ENCODE measurements around the gene TRAF3.

Gene TRAF3

GRCh38 chr14:102882226-102882906, 105.1 kb downstream of the TRAF3 start:
- no peak for ATAC-seq

GRCh38 chr14:102883089-102883541, 105.9 kb downstream of the TRAF3 start:
- no peak for ATAC-seq
- TF ChIP-seq TSHZ2 (CRISPR knock-in tag; IDR thresholded peaks at IDR 0.05), result no peak
- no peak for TF ChIP-seq CREB5 (CRISPR knock-in tag; IDR thresholded peaks at IDR 0.05; ENCODE audit: low read depth)
- no peak for TF ChIP-seq ZFP30 (CRISPR knock-in tag; IDR thresholded peaks at IDR 0.05)
- TF ChIP-seq PPARA (CRISPR knock-in tag; IDR thresholded peaks at IDR 0.05; ENCODE audit: borderline replicate concordance), result no peak
- no peak for TF ChIP-seq TCF4 (CRISPR knock-in tag; IDR thresholded peaks at IDR 0.05; ENCODE audit: borderline replicate concordance)
- TF ChIP-seq CSDC2 (CRISPR knock-in tag; IDR thresholded peaks at IDR 0.05), result no peak
- TF ChIP-seq TOX (CRISPR knock-in tag; IDR thresholded peaks at IDR 0.05; ENCODE audit: borderline replicate concordance), result no peak
- no peak for TF ChIP-seq PATZ1 (CRISPR knock-in tag; IDR thresholded peaks at IDR 0.05; ENCODE audit: borderline replicate concordance)
- TF ChIP-seq RARB (CRISPR knock-in tag; IDR thresholded peaks at IDR 0.05), result no peak
- TF ChIP-seq ZNF8 (CRISPR knock-in tag; IDR thresholded peaks at IDR 0.05), result no peak
- no peak for TF ChIP-seq SNAI2 (CRISPR knock-in tag; IDR thresholded peaks at IDR 0.05)
- TF ChIP-seq OSR1 (CRISPR knock-in tag; IDR thresholded peaks at IDR 0.05), result no peak
- TF ChIP-seq ESRRG (CRISPR knock-in tag; IDR thresholded peaks at IDR 0.05), result no peak
- TF ChIP-seq ZFP3 (CRISPR knock-in tag; IDR thresholded peaks at IDR 0.05), result no peak

More at GRCh38 chr14:102882226-102882906, 105.1 kb downstream of the TRAF3 start:
- TF ChIP-seq TSHZ2 (CRISPR knock-in tag; IDR thresholded peaks at IDR 0.05) (no peak), OSR1 (CRISPR knock-in tag; IDR thresholded peaks at IDR 0.05) (no peak), ZFP30 (CRISPR knock-in tag; IDR thresholded peaks at IDR 0.05) (no peak), GLIS3 (CRISPR knock-in tag; IDR thresholded peaks at IDR 0.05) (no peak), ZC3H10 (CRISPR knock-in tag; IDR thresholded peaks at IDR 0.05) (no peak), ZFP3 (CRISPR knock-in tag; IDR thresholded peaks at IDR 0.05) (no peak), SNAI2 (CRISPR knock-in tag; IDR thresholded peaks at IDR 0.05) (no peak), ZNF70 (CRISPR knock-in tag; IDR thresholded peaks at IDR 0.05) (no peak), POU6F1 (CRISPR knock-in tag; IDR thresholded peaks at IDR 0.05; ENCODE audit: borderline replicate concordance, low read depth) (no peak), TCF4 (CRISPR knock-in tag; IDR thresholded peaks at IDR 0.05; ENCODE audit: borderline replicate concordance) (no peak), CSDC2 (CRISPR knock-in tag; IDR thresholded peaks at IDR 0.05) (no peak), ZNF8 (CRISPR knock-in tag; IDR thresholded peaks at IDR 0.05) (no peak), PPARA (CRISPR knock-in tag; IDR thresholded peaks at IDR 0.05; ENCODE audit: borderline replicate concordance) (no peak), ISL1 (CRISPR knock-in tag; IDR thresholded peaks at IDR 0.05) (no peak)

Data from SK-N-SH treated with all-trans-retinoic acid at 6 μM for 48 hours (cell line).